PC-9 (cell line): ENCODE measurements around the gene NUDCD2.

Source experiments
- EZH2 ChIP-seq: fragments of 200-600 bp; sonication (generic); IDR thresholded peaks from 2 replicates; pipeline ENCODE4 v1.8.0; 2017; ENCODE audit warnings: antibody characterized with exemption, low read depth
- TF ChIP-seq, protein P1 (sequence below): fragments of 200-600 bp; sonication (generic); conservative IDR thresholded peaks from 2 replicates; pipeline ENCODE4 v1.6.1; 2017; ENCODE audit warnings: mixed run types, antibody characterized with exemption, mild to moderate bottlenecking, moderate library complexity

DNA sequence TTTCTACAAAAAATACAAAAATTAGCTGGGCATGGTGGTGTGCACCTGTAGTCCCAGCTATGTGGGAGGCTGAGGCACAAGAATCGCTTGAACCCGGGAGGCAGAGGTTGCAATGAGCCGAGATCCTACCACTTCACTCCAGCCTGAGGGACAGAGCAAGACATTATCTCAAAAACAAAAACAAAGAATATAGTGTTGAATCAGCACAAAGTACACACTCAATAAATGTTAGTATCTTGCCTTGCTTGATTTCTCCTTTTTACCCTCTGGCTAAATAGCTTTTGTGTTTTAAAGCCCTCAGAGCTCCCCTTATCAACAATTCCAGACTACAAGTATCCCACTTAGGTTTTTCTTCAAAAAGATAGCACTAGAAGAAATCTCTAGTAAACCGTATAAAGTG, 60.0 kb downstream of the NUDCD2 start:
- TF ChIP-seq, protein P1, sequence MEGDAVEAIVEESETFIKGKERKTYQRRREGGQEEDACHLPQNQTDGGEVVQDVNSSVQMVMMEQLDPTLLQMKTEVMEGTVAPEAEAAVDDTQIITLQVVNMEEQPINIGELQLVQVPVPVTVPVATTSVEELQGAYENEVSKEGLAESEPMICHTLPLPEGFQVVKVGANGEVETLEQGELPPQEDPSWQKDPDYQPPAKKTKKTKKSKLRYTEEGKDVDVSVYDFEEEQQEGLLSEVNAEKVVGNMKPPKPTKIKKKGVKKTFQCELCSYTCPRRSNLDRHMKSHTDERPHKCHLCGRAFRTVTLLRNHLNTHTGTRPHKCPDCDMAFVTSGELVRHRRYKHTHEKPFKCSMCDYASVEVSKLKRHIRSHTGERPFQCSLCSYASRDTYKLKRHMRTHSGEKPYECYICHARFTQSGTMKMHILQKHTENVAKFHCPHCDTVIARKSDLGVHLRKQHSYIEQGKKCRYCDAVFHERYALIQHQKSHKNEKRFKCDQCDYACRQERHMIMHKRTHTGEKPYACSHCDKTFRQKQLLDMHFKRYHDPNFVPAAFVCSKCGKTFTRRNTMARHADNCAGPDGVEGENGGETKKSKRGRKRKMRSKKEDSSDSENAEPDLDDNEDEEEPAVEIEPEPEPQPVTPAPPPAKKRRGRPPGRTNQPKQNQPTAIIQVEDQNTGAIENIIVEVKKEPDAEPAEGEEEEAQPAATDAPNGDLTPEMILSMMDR: no peak
- no peak for TF ChIP-seq EZH2
